ENCODE results near the gene IP6K1. TPM values are rescaled to one million over a fixed set of nuclear protein-coding genes. Genes with fewer than 3 reads are reported as not detected.
"Not testable (repeated sequence)": the region's sequence is repeated elsewhere in the genome, so short reads cannot be mapped to it uniquely, and the experiment has no call there.

The IP6K1 gene
- total RNA-seq (ENCODE audit: unreplicated experiment) = 56.4 TPM
- long read RNA-seq, full-length matches to known transcripts = 5 of 8 reads
- long read RNA-seq, partial matches to known transcripts = 0 of 8 reads
- long read RNA-seq, other reads (novel, unspliced or antisense) = 3 of 8 reads

DNA sequence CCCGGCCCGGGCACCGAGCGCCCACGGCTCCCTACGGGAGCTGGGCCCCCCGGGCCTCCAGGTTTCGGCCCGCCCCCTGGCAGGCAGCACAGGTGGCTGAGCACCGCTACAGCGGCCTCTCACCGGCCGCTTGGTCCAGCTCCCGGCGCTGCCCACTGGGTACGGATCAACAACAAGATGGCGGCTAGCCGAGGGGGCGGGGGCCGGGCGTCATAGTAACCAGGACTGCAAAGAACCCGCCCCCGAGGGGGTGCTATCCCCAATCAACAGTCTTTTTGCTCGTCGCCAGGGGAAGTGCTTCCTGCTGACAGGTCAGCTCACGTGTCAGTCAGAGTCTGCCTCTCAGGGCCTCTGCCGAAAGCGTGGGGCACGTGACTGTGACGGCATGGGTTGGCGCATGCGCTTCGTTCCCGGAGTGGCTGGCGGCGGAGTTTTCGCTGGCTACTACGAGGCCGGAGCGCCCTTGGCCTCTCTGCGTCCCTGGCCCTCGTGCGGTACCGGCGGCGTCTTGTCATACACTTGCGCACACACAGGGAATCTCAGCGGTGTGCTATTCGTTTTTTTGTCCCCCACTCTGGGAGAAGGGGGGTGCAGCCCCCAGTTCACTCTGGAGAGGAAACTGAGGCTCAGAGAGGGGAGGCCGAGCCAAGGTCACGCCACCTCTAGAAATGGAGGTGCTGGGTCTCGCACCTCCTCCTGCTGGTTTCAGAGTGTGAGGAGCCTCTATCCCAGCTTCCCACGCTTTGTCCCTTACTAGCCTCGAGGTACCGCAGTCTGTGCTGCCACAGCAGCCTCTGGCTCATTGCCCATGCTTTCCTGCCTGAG lies at the start of gene IP6K1:
Gene IP6K1 (minus strand): TSS at position 186 of the 825 bp plus-strand sequence. CDS start 38,502 bp downstream, outside the sequence.
- Mint-ChIP-seq H3K36me3 (ENCODE audit: low read depth, unreplicated experiment) (peaks cover 4% of the 10 kb centered on the region), H3K9me3 (ENCODE audit: unreplicated experiment) (no peaks in the 10 kb centered on the region), H3K27me3 (ENCODE audit: unreplicated experiment) (peaks cover 6% of the 10 kb centered on the region), H3K4me1 (ENCODE audit: unreplicated experiment) (peaks cover 39% of the 10 kb centered on the region), H3K4me3 (ENCODE audit: unreplicated experiment) (peak within 1 kb of the TSS; percentile 89), H3K27ac (ENCODE audit: unreplicated experiment) (peak within 1 kb of the TSS; percentile 84)
- peak; percentile 99 for DNase-seq (ENCODE audit: low spot score)
- TF ChIP-seq, protein P1, sequence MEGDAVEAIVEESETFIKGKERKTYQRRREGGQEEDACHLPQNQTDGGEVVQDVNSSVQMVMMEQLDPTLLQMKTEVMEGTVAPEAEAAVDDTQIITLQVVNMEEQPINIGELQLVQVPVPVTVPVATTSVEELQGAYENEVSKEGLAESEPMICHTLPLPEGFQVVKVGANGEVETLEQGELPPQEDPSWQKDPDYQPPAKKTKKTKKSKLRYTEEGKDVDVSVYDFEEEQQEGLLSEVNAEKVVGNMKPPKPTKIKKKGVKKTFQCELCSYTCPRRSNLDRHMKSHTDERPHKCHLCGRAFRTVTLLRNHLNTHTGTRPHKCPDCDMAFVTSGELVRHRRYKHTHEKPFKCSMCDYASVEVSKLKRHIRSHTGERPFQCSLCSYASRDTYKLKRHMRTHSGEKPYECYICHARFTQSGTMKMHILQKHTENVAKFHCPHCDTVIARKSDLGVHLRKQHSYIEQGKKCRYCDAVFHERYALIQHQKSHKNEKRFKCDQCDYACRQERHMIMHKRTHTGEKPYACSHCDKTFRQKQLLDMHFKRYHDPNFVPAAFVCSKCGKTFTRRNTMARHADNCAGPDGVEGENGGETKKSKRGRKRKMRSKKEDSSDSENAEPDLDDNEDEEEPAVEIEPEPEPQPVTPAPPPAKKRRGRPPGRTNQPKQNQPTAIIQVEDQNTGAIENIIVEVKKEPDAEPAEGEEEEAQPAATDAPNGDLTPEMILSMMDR (IDR thresholded peaks at IDR 0.05; ENCODE audit: unreplicated experiment) = no peak

DNA sequence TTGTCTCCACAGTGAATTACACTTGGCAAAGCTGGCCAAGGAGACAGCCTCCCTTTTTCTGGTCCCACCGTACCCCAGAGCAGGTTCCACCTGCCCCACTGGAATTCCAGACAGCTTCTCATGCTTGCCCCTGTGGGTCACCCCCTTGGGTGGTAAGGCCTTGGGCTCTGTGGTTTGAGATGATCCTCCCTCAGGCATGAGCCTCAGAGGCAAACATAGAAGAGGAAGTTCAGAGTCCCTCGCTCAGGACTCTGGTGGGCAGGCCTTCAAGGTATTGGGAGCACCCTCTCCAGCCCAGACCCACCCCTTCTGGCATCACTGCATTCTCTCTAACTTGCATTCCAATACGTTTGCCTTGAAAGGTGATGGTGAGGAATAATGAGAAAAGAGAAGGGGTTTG lies 45.0 kb upstream of the IP6K1 start:
- peaks cover 3% of the 10 kb centered on the region for H3K36me3 Mint-ChIP-seq (ENCODE audit: low read depth, unreplicated experiment)
- peaks cover 3% of the 10 kb centered on the region for H3K4me1 Mint-ChIP-seq (ENCODE audit: unreplicated experiment)
- no peak overlapping the region for H3K27ac Mint-ChIP-seq (ENCODE audit: unreplicated experiment)
- no peak for DNase-seq (ENCODE audit: low spot score)
- H3K4me3 Mint-ChIP-seq (ENCODE audit: unreplicated experiment) = no peak overlapping the region
- no peaks in the 10 kb centered on the region for H3K9me3 Mint-ChIP-seq (ENCODE audit: unreplicated experiment)
- no peaks in the 10 kb centered on the region for H3K27me3 Mint-ChIP-seq (ENCODE audit: unreplicated experiment)
- TF ChIP-seq, protein P1 (IDR thresholded peaks at IDR 0.05; ENCODE audit: unreplicated experiment) = no peak

DNA sequence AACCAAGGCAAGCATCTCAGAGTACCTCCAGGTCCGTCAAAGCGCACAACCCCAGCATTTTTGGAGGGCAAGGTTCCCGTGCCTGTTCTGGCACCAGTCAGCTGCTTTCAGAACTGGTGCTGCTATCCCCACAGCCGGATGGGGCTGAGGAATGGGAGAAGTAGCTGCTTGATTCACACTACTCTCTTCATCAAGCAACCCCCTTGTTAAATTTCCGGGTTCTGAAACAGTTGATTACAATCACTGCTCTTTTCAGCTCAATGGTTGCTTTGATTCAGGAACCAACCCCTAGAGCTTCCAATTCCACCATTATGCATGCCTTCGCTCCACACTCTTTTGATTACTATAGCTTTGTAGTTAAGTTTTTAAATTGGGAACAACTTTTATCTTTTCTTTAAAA lies 39.7 kb upstream of the IP6K1 start:
- Mint-ChIP-seq H3K4me3 (ENCODE audit: unreplicated experiment) (no peak overlapping the region), H3K4me1 (ENCODE audit: unreplicated experiment) (no peaks in the 10 kb centered on the region), H3K36me3 (ENCODE audit: low read depth, unreplicated experiment) (peaks cover 3% of the 10 kb centered on the region), H3K27ac (ENCODE audit: unreplicated experiment) (peak overlapping the region; percentile 14), H3K27me3 (ENCODE audit: unreplicated experiment) (no peaks in the 10 kb centered on the region), H3K9me3 (ENCODE audit: unreplicated experiment) (no peaks in the 10 kb centered on the region)
- DNase-seq (ENCODE audit: low spot score) = no peak
- TF ChIP-seq, protein P1 (IDR thresholded peaks at IDR 0.05; ENCODE audit: unreplicated experiment) = no peak

DNA sequence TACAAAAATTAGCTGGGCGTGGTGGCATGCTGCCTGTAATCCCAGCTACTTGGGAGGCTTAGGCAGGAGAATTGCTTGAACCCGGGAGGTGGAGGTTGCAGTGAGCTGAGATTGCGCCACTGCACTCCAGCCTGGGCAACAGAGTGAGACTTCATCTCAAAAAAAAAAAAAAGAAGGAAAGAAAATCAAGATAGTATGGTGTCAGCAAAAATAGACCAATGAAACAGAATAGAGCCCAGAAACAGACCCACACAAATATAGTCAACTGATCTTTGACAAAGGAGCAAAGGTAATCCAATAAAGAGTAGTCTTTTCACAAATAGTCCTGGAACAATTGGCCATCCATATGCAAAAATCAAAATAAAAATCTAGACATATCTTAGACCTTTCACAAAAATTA lies 36.8 kb upstream of the IP6K1 start:
- H3K36me3 Mint-ChIP-seq (ENCODE audit: low read depth, unreplicated experiment) = not testable (repeated sequence)

DNA sequence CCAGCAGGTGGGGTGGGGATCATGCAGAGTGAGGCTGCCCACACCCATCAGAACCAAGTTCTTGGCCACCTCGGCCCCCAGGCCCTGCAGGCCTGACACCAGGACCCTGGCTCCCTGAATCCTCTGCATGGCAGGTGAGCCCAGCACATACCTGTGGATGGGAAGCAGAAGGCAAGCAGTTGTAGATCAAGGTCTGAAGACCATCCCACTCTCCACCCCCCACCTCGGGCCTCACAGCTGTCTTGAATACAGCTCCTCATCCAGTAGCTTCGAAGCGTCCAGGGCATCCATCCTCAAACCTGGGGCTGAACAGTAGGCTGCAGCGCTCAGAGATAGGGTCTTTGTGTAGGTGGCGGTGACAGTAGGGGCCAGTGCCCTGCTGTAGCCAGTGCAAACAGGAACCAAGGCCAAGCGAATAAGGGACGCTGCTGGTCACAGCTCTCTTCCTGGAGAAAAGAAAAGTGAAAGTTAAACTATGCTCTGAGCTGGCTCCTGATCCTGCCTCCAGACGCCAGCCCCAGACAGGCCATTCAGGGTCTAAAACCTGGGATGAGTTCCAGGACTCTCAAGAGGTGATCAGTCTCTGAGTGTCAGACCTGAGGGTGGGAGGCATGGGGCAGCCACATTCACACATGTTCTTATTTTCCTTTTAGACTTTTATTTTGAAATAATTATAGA lies 27.3 kb upstream of the IP6K1 start, which contains the start of gene UBA7:
Gene UBA7 (minus strand): TSS at position 457 of the 678 bp plus-strand sequence. CDS start 166 bp downstream, at position 291.
- no peak within 1 kb of the TSS for H3K4me3 Mint-ChIP-seq (ENCODE audit: unreplicated experiment)
- peaks cover 10% of the 10 kb centered on the region for H3K4me1 Mint-ChIP-seq (ENCODE audit: unreplicated experiment)
- no peak for DNase-seq (ENCODE audit: low spot score)
- no peaks in the 10 kb centered on the region for H3K9me3 Mint-ChIP-seq (ENCODE audit: unreplicated experiment)
- H3K36me3 Mint-ChIP-seq (ENCODE audit: low read depth, unreplicated experiment) = peaks cover 6% of the 10 kb centered on the region
- H3K27me3 Mint-ChIP-seq (ENCODE audit: unreplicated experiment) = no peaks in the 10 kb centered on the region
- TF ChIP-seq, protein P1 (IDR thresholded peaks at IDR 0.05; ENCODE audit: unreplicated experiment) = no peak
- H3K27ac Mint-ChIP-seq (ENCODE audit: unreplicated experiment) = no peak within 1 kb of the TSS

More for the DNA sequence above, 36.8 kb upstream of the IP6K1 start:
- not testable (repeated sequence) for H3K27ac Mint-ChIP-seq (ENCODE audit: unreplicated experiment); H3K4me1 Mint-ChIP-seq (ENCODE audit: unreplicated experiment); DNase-seq (ENCODE audit: low spot score); H3K27me3 Mint-ChIP-seq (ENCODE audit: unreplicated experiment); H3K9me3 Mint-ChIP-seq (ENCODE audit: unreplicated experiment); H3K4me3 Mint-ChIP-seq (ENCODE audit: unreplicated experiment)
